HCT116 (cell line): Measurements from ENCODE around the gene HBA1.

ENCODE experiments used
- EGR1 ChIP-seq: IDR thresholded peaks from 2 replicates; pipeline ENCODE4 v1.6.1; 2012; ENCODE audit warnings: low read depth
- EZH2phosphoT487 ChIP-seq: fragments of 200-600 bp; IDR thresholded peaks from 2 replicates; pipeline ENCODE4 v1.6.1; 2018; ENCODE audit warnings: antibody characterized with exemption, borderline replicate concordance
- POLR2A ChIP-seq: IDR thresholded peaks from 2 replicates; pipeline ENCODE4 v1.7.0; 2011; ENCODE audit warnings: borderline replicate concordance; ENCODE audit not compliant: insufficient read depth, insufficient read length; ENCODE audit errors: extremely low read depth
- RAD21 ChIP-seq: IDR thresholded peaks from 2 replicates; pipeline ENCODE4 v1.6.1; 2012; ENCODE audit warnings: low read depth, mild to moderate bottlenecking
- TF ChIP-seq, protein P1 (sequence below), 3 experiments: fragments of 200-600 bp in 1 of 3; sonication (generic) in 1 of 3; IDR thresholded peaks in 2 of 3; conservative IDR thresholded peaks in 1 of 3; 2 replicates each; pipeline ENCODE4 v1.5.1; 2012 to 2017; ENCODE audit warnings: low read depth in 2 of 3, low read length in 2 of 3, antibody characterized with exemption in 1 of 3, borderline replicate concordance in 1 of 3, control low read depth in 1 of 3, mild to moderate bottlenecking in 1 of 3, mixed read lengths in 1 of 3, mixed run types in 1 of 3, moderate library complexity in 1 of 3; ENCODE audit not compliant: insufficient read depth in 1 of 3

DNA sequence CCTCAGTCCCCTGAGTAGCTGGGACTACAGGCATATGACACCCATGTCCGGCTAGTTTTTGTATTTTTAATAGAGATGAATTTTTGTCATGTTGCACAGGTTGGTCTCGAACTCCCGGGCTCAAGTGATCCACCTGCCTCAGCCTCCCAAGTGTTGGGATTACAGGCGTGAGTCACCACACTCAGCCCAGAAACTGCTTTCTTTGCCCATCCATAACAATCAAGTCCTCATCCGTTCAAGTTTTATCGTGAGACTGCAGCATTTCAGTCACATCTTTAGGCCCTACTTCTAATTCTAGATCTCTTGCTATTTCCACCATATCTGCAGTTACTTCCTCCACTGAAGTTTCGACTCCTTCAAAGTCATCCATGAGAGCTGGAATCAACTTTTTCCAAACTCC lies 44.4 kb upstream of the HBA1 start:
- TF ChIP-seq POLR2A (no peak), EGR1 (no peak), RAD21 (no peak), EZH2phosphoT487 (no peak)
- TF ChIP-seq, protein P1, sequence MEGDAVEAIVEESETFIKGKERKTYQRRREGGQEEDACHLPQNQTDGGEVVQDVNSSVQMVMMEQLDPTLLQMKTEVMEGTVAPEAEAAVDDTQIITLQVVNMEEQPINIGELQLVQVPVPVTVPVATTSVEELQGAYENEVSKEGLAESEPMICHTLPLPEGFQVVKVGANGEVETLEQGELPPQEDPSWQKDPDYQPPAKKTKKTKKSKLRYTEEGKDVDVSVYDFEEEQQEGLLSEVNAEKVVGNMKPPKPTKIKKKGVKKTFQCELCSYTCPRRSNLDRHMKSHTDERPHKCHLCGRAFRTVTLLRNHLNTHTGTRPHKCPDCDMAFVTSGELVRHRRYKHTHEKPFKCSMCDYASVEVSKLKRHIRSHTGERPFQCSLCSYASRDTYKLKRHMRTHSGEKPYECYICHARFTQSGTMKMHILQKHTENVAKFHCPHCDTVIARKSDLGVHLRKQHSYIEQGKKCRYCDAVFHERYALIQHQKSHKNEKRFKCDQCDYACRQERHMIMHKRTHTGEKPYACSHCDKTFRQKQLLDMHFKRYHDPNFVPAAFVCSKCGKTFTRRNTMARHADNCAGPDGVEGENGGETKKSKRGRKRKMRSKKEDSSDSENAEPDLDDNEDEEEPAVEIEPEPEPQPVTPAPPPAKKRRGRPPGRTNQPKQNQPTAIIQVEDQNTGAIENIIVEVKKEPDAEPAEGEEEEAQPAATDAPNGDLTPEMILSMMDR (IDR thresholded peaks at IDR 0.05 in 2 of 3, conservative IDR thresholded peaks at IDR 0.05 in 1 of 3; ENCODE audit: borderline replicate concordance in 1 of 3, insufficient read depth in 1 of 3, low read depth in 2 of 3, low read length in 2 of 3): no peak
